Mucosa of gallbladder (tissue), 1 donor: ENCODE measurements around the gene POU2F3. TPM values are rescaled to one million over a fixed set of nuclear protein-coding genes. Genes with fewer than 3 reads are reported as not detected.

Source experiments
- DNase-seq: peaks from one replicate; pipeline ENCODE4 v3.0.0-alpha.2; 2020; ENCODE audit warnings: low spot score
- total RNA-seq: library from RNA; stranded (reverse); gene quantifications from one replicate; pipeline ENCODE4 v1.2.1, GENCODE V29; 2021
- donor health status: DM: no; HTN: no; CAD: no.

Gene POU2F3
- total RNA-seq, 1 donor from 2014 or later, result 6.5 TPM

- DNase-seq, result no peak
Measured at GRCh38 chr11:120284272-120284671, 44.3 kb downstream of the POU2F3 start.

DNA sequence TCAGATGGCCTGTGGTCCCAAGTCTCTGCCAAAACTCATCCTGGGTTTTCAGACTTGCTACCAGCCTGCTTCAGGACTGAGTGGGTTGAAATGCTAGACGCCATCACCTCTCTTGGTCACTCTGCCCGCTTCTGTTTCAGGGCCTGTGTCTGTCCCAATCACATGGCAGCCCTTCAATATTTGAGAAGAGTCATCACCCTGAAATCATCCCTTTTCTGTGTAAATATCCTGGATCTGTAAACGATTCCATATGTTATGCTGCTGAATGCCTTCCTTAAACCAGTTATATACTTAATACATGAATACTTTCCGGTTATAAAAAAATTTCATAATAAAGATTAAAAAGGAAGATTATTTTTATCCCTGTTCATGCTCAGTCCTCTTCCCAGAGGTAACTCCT, 45.3 kb downstream of the POU2F3 start:
- DNase-seq, result no peak

DNA sequence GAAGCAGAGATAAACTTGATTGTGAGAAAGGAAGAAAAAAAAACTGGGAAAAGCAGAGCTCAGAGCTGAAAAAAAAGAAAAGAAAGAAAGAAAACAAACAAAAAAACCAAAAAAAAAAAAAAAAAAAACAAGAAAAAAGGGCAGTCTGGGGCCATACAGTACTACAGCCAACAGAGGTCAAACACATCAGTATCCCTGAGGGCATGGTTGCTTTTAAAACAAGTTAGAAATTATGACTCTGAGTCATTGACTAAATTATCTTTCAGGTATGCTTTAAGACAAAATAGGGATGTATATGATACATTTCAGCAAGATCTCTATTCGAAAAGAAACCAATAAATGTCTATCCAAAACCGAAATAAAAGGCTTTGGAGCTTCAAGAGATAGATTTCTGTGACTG, 48.1 kb downstream of the POU2F3 start:
- no peak for DNase-seq

- no peak for DNase-seq
Measured at GRCh38 chr11:120289426-120289825, 49.5 kb downstream of the POU2F3 start.

DNA sequence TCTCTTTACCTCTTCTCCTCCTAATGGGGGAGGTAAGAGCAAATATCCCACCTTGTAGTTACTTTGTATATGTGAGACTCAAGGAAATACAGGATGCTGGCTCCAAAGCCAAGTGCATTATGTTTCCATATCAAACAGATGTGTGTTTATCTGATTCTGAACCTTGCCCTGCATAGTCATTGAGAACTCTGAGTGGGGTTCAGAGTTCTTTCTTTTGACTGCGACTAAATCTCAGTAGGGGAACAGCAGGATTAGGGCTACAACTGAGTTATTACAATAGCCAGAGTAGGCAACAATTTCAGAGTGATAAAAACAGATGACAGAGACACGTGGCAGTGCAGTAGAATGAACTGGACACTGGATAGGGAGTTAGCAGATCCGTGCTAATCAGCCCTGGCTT, 51.0 kb downstream of the POU2F3 start:
- DNase-seq, result no peak

GRCh38 chr11:120293038-120293800, 53.3 kb downstream of the POU2F3 start:
- no peak for DNase-seq

DNA sequence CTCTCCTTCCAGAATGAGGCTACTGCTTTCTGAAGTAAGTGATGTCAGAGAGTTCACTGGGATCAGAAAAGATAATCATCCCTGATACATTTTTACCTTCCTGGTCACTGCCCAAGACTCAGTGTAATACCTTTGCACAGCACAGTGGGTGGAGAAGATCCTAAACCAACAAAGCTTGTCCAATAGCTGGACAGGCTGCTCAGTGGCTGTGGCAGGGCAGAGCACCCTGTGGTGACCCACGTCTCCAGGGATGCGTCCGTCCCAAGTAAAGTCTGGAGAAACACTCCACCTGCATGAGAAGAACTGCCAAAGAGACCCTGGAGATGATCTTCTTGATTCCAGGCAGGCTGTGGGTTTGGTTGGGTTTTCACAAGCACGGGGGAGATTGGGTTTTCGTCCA, 54.2 kb downstream of the POU2F3 start:
- DNase-seq, result no peak

GRCh38 chr11:120295099-120295498, 55.2 kb downstream of the POU2F3 start:
- DNase-seq, result peak; percentile 70

GRCh38 chr11:120296554-120296953, 56.6 kb downstream of the POU2F3 start:
- DNase-seq, result no peak

GRCh38 chr11:120298461-120298860, 58.5 kb downstream of the POU2F3 start:
- no peak for DNase-seq

GRCh38 chr11:120302001-120302805, 62.3 kb downstream of the POU2F3 start:
- DNase-seq, result peak; percentile 90

DNA sequence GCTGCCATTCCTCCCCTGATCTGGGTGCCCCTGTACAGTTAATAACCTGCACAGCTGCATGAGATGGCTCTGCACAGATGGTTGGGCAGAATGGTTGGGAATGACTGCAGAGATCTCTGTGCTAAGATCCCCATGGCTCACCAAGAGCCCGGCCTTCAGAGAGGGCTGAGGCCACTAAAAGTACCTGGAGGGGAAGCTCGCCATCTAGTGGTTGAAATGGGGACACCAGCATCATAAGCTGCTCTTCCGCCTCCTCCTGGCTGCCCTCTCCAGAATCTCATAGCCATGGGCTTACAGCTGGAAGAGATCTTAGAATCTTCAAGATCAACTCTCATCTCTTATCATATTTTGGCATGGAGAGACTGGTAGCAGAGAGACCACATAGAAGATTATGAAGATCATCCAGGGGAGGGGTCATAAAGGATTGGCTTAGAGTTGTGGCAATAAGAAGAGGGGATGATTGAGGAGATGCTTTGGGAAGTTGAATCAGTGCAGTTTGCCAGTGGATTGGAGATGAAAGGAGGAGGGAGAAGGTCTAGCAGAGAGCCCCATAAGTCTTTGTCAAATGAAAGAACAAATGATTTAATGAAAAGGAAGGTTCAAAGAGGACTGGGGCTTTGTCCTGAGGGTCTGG, 63.2 kb downstream of the POU2F3 start:
- peak; percentile 83 for DNase-seq

DNA sequence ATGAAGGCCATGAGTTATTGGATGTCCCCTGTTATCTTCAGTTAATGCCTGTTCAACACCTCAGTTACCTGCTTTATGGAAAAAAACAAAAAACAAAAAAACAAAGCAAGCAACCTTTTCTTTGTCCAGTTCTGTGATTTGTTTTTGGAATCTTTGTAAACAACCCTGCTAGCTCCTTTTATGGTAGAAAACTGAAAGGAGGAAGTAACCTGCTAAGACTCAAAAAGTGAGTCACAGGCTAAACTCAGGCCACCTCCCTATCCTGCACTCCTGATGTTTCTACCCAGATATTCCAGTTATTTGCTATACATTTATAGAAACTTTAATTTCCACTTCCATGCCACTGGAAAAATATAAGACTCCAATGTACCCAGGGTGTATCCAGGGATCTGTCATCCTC, 64.6 kb downstream of the POU2F3 start:
- DNase-seq, result no peak

DNA sequence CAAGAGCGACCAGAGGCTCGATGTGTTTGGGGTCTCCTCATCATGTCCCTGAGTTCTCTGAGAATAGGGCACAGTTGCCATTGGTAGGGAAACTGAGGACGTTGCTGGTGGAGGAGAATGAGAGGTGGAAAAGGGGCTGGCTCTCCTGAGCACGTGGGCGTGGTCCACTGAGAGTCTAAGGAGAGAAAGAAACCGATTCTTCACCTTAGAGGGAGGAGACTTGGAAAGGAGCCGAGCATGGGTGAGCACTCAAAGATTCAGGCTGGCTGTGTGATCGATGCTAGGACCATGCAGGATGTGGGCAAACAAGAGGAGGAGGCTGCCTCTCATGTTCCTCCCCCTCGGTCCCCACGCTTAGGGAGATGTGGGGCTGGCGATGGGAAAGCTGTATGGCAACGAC, 65.3 kb downstream of the POU2F3 start:
- peak; percentile 78 for DNase-seq

DNA sequence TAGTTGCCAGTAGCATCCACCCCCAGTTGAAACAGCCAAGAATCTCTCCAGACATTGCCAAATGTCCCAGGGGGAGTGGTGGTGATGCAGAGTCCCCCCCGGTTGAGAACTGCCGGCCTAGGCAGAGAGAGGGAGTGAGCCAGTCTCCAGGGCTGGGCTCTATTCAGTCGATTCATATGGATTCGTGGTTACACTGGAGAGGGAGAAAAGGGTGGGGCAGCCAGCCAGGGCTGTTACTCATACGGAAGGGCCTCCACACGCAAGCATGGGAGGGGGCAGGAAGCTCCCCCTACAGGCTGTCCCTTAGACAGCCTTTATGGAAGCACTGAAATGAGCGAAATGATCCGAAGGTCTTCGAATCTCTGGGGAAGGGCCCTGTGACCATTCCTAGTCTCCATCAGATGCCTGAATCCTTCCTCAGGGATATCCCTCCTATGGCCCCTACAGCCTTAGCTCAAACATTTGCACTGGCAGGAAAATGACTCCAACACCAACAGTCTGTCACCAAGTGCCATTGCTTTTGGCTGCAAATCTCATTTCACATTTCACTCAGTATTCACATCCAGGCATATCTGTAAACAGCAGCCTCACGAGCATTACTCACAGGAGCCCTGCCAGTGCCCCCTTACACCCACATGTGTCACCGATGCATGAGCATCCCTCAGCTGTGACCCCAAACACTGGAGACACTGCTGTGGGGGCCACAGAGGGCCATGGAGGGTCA, 66.7 kb downstream of the POU2F3 start:
- peak; percentile 78 for DNase-seq

DNA sequence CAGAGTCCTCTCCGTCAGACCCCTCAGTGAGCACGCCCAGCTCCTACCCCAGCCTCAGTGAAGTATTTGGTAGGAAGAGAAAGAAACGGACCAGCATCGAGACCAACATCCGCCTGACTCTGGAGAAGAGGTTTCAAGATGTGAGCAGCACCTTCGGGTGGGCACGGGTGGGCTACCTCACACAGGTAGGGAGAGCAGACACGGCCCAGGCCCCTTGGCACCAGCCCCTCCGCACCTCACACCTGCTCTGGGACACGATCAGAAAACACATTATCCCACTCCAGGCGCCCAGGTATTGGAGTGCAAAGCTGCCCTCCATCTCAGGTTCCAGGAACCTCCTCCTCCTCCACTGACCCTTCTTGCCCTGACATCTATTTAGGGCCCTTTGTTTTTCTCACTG, 67.5 kb downstream of the POU2F3 start:
- DNase-seq, result no peak

DNA sequence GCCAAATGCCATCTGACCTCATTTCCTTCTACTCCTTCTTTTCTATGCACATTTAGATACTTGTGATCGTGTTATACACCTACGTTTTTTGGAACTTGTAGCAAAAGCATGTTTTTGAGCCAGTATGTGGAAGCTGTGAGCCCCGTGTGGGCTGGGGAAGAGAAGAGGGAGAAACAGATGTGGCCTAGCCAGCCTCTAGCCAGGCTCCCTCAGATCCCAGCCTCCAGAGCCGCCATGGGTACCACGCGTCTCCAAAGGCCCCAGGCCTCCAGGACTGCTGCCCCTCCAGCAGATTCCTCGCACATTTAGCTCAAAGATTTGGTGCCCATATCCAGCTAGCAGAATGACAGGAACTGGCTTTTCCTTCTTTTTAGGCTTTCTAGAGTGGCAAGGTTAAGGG, 68.1 kb downstream of the POU2F3 start:
- DNase-seq, result no peak

GRCh38 chr11:120310870-120311269, 70.9 kb downstream of the POU2F3 start:
- DNase-seq, result peak; percentile 53

DNA sequence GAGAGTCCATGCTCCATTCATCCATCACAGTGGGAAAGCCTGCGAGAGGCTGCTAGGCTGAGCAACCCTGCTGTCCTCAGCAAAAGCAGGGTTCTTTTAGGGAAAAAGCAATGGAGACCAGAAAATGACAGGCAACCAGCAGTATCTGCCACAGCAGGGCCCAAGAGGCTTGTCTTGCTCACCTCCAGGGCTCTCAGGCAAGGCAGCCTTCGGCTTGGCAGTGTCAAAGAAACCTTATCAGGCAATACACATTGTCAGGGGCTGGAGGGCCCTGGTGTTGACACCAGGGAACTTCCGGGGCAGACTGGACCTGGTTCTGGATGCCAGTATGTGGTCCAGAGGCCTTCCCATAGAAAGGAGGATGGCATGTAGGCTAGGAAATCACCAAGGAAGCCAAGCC, 74.9 kb downstream of the POU2F3 start:
- DNase-seq, result no peak

DNA sequence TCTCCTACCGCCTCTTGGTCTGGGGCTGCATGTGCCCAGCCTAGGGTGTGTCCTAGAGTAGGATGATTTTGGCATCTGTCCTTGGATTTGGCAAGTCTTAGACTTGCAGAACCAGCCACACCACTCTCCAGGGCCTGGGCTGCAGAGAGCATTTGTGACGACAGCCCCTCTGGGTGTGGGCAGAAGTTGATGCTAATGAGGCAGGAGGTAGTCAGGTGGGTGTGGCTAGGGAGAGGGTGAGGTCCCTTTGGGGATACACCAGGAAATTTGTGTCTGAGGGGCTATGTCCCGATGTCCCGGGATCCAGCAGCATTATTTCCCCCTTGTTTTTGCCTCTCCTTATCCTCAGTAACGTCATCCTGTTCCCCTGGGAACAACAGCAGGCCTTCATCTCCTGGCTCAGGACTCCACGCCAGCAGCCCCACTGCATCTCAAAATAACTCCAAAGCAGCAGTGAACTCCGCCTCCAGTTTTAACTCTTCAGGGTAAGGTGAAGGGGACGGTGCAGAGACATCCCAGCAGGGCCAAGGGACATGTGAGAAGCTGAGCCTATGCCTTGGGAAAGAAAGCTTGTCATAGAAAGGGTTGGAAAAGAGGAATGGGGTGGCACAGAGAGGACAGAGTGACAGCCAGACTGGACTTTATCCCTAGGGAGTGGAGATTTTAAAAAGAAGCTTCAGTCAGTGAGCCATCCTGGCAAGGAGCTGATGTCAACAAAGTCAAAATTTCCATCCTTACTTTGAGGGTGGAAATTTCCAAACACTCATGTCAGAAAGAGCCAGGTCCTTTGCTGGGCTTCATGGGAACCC, 77.1 kb downstream of the POU2F3 start:
- DNase-seq, result peak; percentile 90
